ENCODE data around the gene PTTG1.

DNA sequence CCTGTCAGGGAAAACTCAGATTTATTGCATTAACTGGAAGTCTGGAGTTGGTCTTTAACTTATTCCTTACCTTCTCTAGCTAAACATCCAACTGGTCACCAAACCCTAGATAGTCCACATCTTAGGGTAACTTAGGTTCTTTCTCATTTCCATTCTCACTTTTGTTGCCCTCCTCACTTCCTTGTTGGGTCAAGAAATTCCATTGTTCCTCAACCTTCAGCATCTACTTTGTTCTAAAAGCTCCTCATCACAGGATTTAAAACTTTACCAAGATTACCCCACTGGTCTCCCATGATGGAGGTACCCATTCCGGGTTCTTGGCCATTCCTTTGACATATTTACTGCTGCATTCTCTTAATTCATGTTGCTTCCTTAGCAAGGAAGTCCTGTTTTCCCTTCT is 32.1 kb downstream of the PTTG1 start:
- TF ChIP-seq, protein P1, sequence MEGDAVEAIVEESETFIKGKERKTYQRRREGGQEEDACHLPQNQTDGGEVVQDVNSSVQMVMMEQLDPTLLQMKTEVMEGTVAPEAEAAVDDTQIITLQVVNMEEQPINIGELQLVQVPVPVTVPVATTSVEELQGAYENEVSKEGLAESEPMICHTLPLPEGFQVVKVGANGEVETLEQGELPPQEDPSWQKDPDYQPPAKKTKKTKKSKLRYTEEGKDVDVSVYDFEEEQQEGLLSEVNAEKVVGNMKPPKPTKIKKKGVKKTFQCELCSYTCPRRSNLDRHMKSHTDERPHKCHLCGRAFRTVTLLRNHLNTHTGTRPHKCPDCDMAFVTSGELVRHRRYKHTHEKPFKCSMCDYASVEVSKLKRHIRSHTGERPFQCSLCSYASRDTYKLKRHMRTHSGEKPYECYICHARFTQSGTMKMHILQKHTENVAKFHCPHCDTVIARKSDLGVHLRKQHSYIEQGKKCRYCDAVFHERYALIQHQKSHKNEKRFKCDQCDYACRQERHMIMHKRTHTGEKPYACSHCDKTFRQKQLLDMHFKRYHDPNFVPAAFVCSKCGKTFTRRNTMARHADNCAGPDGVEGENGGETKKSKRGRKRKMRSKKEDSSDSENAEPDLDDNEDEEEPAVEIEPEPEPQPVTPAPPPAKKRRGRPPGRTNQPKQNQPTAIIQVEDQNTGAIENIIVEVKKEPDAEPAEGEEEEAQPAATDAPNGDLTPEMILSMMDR (conservative IDR thresholded peaks at IDR 0.05; ENCODE audit: low read length) = no peak
- no peak for TF ChIP-seq EZH2phosphoT487 (IDR thresholded peaks at IDR 0.05; ENCODE audit: borderline replicate concordance)
